Ishikawa (cell line): Measurements from ENCODE around the gene NT5DC1.

ENCODE experiments used
- EGR1 ChIP-seq: IDR thresholded peaks from 2 replicates; pipeline ENCODE4 v1.6.1; 2012
- FOXM1 ChIP-seq: IDR thresholded peaks from 2 replicates; pipeline ENCODE4 v1.6.1; 2012; ENCODE audit warnings: low read depth, borderline replicate concordance
- RAD21 ChIP-seq: IDR thresholded peaks from 2 replicates; pipeline ENCODE4 v1.6.1; 2012; ENCODE audit warnings: low read depth
- TF ChIP-seq, protein P1 (sequence below): IDR thresholded peaks from 2 replicates; pipeline ENCODE4 v1.6.1; 2012; ENCODE audit warnings: low read depth, mild to moderate bottlenecking

DNA sequence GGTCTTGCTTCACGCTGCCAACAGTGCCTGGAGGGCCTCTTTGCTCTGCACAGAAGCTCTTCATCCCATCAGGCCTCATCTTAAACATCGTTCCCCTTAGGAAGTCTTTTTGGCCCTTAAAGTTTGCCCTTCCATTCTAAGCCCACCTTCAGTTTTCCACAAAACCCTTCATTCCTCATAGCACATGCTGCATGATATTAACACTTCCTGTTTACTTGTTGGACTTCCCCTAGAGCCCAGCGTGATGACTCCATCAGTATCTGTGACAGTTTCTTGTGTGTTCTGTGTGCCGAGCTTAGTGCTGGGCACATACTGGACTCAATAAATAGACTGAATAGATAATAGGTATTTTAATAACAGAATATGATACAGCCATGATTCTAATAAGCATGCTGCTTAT is 2.2 kb downstream of the NT5DC1 start:
- TF ChIP-seq FOXM1 (no peak), RAD21 (no peak), EGR1 (no peak)
- TF ChIP-seq, protein P1, sequence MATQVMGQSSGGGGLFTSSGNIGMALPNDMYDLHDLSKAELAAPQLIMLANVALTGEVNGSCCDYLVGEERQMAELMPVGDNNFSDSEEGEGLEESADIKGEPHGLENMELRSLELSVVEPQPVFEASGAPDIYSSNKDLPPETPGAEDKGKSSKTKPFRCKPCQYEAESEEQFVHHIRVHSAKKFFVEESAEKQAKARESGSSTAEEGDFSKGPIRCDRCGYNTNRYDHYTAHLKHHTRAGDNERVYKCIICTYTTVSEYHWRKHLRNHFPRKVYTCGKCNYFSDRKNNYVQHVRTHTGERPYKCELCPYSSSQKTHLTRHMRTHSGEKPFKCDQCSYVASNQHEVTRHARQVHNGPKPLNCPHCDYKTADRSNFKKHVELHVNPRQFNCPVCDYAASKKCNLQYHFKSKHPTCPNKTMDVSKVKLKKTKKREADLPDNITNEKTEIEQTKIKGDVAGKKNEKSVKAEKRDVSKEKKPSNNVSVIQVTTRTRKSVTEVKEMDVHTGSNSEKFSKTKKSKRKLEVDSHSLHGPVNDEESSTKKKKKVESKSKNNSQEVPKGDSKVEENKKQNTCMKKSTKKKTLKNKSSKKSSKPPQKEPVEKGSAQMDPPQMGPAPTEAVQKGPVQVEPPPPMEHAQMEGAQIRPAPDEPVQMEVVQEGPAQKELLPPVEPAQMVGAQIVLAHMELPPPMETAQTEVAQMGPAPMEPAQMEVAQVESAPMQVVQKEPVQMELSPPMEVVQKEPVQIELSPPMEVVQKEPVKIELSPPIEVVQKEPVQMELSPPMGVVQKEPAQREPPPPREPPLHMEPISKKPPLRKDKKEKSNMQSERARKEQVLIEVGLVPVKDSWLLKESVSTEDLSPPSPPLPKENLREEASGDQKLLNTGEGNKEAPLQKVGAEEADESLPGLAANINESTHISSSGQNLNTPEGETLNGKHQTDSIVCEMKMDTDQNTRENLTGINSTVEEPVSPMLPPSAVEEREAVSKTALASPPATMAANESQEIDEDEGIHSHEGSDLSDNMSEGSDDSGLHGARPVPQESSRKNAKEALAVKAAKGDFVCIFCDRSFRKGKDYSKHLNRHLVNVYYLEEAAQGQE, result no peak
